Heart left ventricle (tissue), 13 donors: Measurements from ENCODE around the gene EPB41L2.

Experiments used
- POLR2A ChIP-seq, 2 donors: fragments of 450-650 bp; IDR thresholded peaks; one replicate each; pipeline ENCODE4 v1.6.1; 2017; ENCODE audit warnings: antibody characterized with exemption in 2 of 2, mild to moderate bottlenecking in 2 of 2, moderate library complexity in 2 of 2
- TF ChIP-seq, protein P1 (sequence below), 12 donors: fragments of 200-600 bp; sonication (generic) in 4 of 12; IDR thresholded peaks; one replicate each; pipeline versions ENCODE4 v1.5.0 to v1.8.0; 2018 to 2022; ENCODE audit warnings: antibody characterized with exemption in 12 of 12, mild to moderate bottlenecking in 5 of 12
- donor health status: ischemic (EF 13 %, LVEDD 7.1; RV severe dilation, severe dysfunction).
- donor health status: DM: no; HTN: yes; CAD: no.
- donor health status: DM: no; HTN: no; CAD: no.
- donor health status: ischemic (EF 25% LVEDD 6.9; RV normal size, moderate dysfunction).
- donor health status: ischemic (EF 25% LVEDD 5.7; RV mildly dilated, moderate dysfunction).
- donor health status: ischemic (EF 35%, LVEDD 5.7; RV mildly dilated, moderate dysfunction).
- donor health status: nonischemic (EF 11% LVEDD 7.7; RV severe dilation, severe dysfunction).
- donor health status: DM: yes; HTN: yes; CAD: no.
- donor health status: PGD.
- donor health status: ischemic (EF 29% LVEDD 5.4; RV normal size, mild dysfunction).
- donor health status: nonischemic (EF 23%, LVEDD 6.1; RV moderate dilation, normal function).

DNA sequence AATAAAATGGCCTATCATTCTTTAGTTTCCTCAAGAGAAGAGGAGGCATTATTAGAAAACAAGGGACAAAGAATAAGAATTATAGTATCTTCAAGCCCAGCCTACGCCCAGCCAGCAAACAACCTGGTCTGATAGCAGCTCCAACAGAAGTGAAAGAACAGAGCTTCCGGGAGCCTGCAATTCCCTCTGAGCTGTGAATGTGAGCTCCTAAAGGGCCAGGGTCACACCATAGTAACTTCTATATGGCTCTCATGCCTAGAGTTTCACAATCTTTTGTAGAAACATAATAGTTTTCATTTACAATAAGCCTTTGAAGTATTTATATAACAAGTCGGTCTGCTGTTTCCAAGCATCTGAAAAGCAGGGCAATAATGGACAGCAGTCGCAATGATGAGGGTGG is 119.3 kb downstream of the EPB41L2 start:
- no peak for TF ChIP-seq POLR2A (IDR thresholded peaks at IDR 0.05)
- TF ChIP-seq, protein P1, sequence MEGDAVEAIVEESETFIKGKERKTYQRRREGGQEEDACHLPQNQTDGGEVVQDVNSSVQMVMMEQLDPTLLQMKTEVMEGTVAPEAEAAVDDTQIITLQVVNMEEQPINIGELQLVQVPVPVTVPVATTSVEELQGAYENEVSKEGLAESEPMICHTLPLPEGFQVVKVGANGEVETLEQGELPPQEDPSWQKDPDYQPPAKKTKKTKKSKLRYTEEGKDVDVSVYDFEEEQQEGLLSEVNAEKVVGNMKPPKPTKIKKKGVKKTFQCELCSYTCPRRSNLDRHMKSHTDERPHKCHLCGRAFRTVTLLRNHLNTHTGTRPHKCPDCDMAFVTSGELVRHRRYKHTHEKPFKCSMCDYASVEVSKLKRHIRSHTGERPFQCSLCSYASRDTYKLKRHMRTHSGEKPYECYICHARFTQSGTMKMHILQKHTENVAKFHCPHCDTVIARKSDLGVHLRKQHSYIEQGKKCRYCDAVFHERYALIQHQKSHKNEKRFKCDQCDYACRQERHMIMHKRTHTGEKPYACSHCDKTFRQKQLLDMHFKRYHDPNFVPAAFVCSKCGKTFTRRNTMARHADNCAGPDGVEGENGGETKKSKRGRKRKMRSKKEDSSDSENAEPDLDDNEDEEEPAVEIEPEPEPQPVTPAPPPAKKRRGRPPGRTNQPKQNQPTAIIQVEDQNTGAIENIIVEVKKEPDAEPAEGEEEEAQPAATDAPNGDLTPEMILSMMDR (IDR thresholded peaks at IDR 0.05) = no peak
